IMR-90 (cell line): ENCODE results near the gene TUBA3E. TPM values are rescaled to one million over a fixed set of nuclear protein-coding genes. Genes with fewer than 3 reads are reported as not detected.

Experiments used
- ATAC-seq: fragments of 200-7000 bp; cut with Tn5 transposase; 2 replicates; pipeline ENCODE4 v1.9.1; 2020; ENCODE audit warnings: low read depth, mild to moderate bottlenecking, moderate library complexity
- BruUV-seq: library from RNA; stranded (reverse); fragments of 400-500 nt; replicated peaks from 2 replicates; lab custom pipeline; 2021; lab: Mats Ljungman, UMichigan
- CTCF ChIA-PET: fragments of 300-600 bp; formaldehyde crosslinking; extraction: SDS; loops from one replicate; lab custom pipeline; 2021; ENCODE audit warnings: antibody characterized with exemption; lab: Yijun Ruan, JAX
- POLR2A ChIA-PET: fragments of 300-600 bp; sonication (Branson Sonifier 250); formaldehyde crosslinking; loops from one replicate; lab custom pipeline; 2022; ENCODE audit warnings: antibody characterized with exemption; ENCODE audit not compliant: unreplicated experiment; lab: Charles Lee
- DNase-seq: peaks from one replicate; pipeline ENCODE4 v3.0.0; 2013
- H2AFZ ChIP-seq: replicated peaks from 2 replicates; pipeline ENCODE3; 2013; ENCODE audit warnings: low read length, mild to moderate bottlenecking; ENCODE audit not compliant: poor library complexity
- H2AK5ac ChIP-seq: 2 replicates; pipeline ENCODE4 v1.6.1; 2013; ENCODE audit warnings: low read depth, low read length, inconsistent platforms
- H2AK9ac ChIP-seq: replicated peaks from 2 replicates; pipeline ENCODE3; 2013; ENCODE audit warnings: mild to moderate bottlenecking, low read depth, low read length, moderate library complexity; ENCODE audit not compliant: poor library complexity
- H2BK120ac ChIP-seq: 2 replicates; pipeline ENCODE4 v1.6.1; 2013; ENCODE audit warnings: low read depth, low read length, inconsistent platforms
- H2BK15ac ChIP-seq: 3 replicates; pipeline ENCODE4 v1.6.1; 2013; ENCODE audit warnings: low read depth, low read length, inconsistent platforms
- H2BK20ac ChIP-seq: 2 replicates; pipeline ENCODE4 v1.6.1; 2013; ENCODE audit warnings: low read depth, mild to moderate bottlenecking, inconsistent platforms, low read length, moderate library complexity
- H2BK5ac ChIP-seq: 2 replicates; pipeline ENCODE4 v1.6.1; 2013; ENCODE audit warnings: mild to moderate bottlenecking, low read depth, low read length, inconsistent platforms; ENCODE audit not compliant: poor library complexity, severe bottlenecking
- H3K14ac ChIP-seq: replicated peaks from 2 replicates; pipeline ENCODE4 v1.6.1; 2013; ENCODE audit warnings: low read depth, low read length, inconsistent platforms
- H3K18ac ChIP-seq: 2 replicates; pipeline ENCODE4 v1.6.1; 2013; ENCODE audit warnings: low read depth, low read length, control low read depth
- H3K23ac ChIP-seq: 2 replicates; pipeline ENCODE4 v1.6.1; 2013; ENCODE audit warnings: low read depth, low read length, inconsistent platforms
- H3K27ac ChIP-seq: 2 replicates; pipeline ENCODE4 v1.5.1; 2013; ENCODE audit warnings: mild to moderate bottlenecking, control low read depth, low read length; ENCODE audit not compliant: insufficient read depth
- H3K27me3 ChIP-seq: 2 replicates; pipeline ENCODE4 v1.6.1; 2013; ENCODE audit warnings: low read length; ENCODE audit not compliant: control insufficient read depth, insufficient read depth
- H3K36me3 ChIP-seq: 2 replicates; pipeline ENCODE4 v1.6.1; 2013; ENCODE audit warnings: low read length, mixed read lengths; ENCODE audit not compliant: control insufficient read depth, insufficient read depth
- H3K4ac ChIP-seq: 2 replicates; pipeline ENCODE4 v1.6.1; 2013; ENCODE audit warnings: low read depth, low read length, inconsistent platforms
- H3K4me1 ChIP-seq: 2 replicates; pipeline ENCODE4 v1.6.1; 2013; ENCODE audit warnings: low read length, mixed read lengths; ENCODE audit not compliant: control insufficient read depth, insufficient read depth
- H3K4me2 ChIP-seq: 2 replicates; pipeline ENCODE4 v1.6.1; 2013; ENCODE audit warnings: low read depth, mild to moderate bottlenecking, control low read depth, low read length, moderate library complexity
- H3K4me3 ChIP-seq: 2 replicates; pipeline ENCODE4 v1.5.1; 2013; ENCODE audit warnings: low read depth, mild to moderate bottlenecking, control low read depth, low read length, moderate library complexity; ENCODE audit not compliant: insufficient read depth
- H3K56ac ChIP-seq: 2 replicates; pipeline ENCODE4 v1.6.1; 2013; ENCODE audit warnings: low read length, inconsistent platforms; ENCODE audit not compliant: insufficient read depth; ENCODE audit errors: extremely low read depth
- H3K79me1 ChIP-seq, 2 experiments: 2 replicates each; pipeline ENCODE4 v1.6.1; 2013; ENCODE audit warnings: low read length in 2 of 2, inconsistent platforms in 1 of 2, low read depth in 1 of 2
- H3K9ac ChIP-seq: 2 replicates; pipeline ENCODE4 v1.6.1; 2013; ENCODE audit warnings: low read depth, low read length, control low read depth
- H3K9me1 ChIP-seq: 2 replicates; pipeline ENCODE4 v1.6.1; 2013; ENCODE audit warnings: low read length, inconsistent platforms; ENCODE audit not compliant: insufficient read depth
- H3K9me3 ChIP-seq: 2 replicates; pipeline ENCODE4 v1.6.1; 2013; ENCODE audit warnings: low read length; ENCODE audit not compliant: control insufficient read depth, insufficient read depth
- H4K20me1 ChIP-seq: 2 replicates; pipeline ENCODE4 v1.6.1; 2013; ENCODE audit warnings: low read length, inconsistent platforms; ENCODE audit not compliant: insufficient read depth
- H4K5ac ChIP-seq: 2 replicates; pipeline ENCODE4 v1.6.1; 2013; ENCODE audit warnings: mild to moderate bottlenecking, low read depth, low read length, control low read depth
- H4K8ac ChIP-seq, 2 experiments: 2 replicates each; pipeline ENCODE4 v1.6.1; 2013; ENCODE audit warnings: low read depth in 2 of 2, low read length in 2 of 2, control low read depth in 1 of 2, inconsistent platforms in 1 of 2
- H4K91ac ChIP-seq: 2 replicates; pipeline ENCODE4 v1.6.1; 2013; ENCODE audit warnings: low read depth, low read length, inconsistent platforms; ENCODE audit not compliant: insufficient read depth
- BHLHE40 ChIP-seq: fragments of 150-350 bp; IDR thresholded peaks from 2 replicates; pipeline ENCODE4 v1.6.1; 2016; ENCODE audit warnings: mild to moderate bottlenecking, low read depth, low read length
- CHD1 ChIP-seq: IDR thresholded peaks from 2 replicates; pipeline ENCODE4 v1.6.1; 2012; ENCODE audit warnings: low read depth, low read length, improper control_type of control experiment
- RAD21 ChIP-seq: IDR thresholded peaks from 2 replicates; pipeline ENCODE4 v1.6.1; 2012; ENCODE audit warnings: low read length, improper control_type of control experiment
- WGBS, 2 experiments: methylation state at CpG; one replicate each; pipeline versions ENCODE4 v1.1.5 to v1.1.7; 2013; ENCODE audit warnings: missing lambda C conversion rate in 2 of 2; ENCODE audit not compliant: insufficient read length in 1 of 2; ENCODE audit errors: extremely low coverage in 2 of 2; 5-methylcytosine and 5-hydroxymethylcytosine counted together
- dilution Hi-C: fragments of 300-500 bp; cut with HindIII; formaldehyde crosslinking; loops from one replicate; pipeline ENCODE4 v1.14.3; 2018; ENCODE audit warnings: low sequenced_read_pairs; ENCODE audit not compliant: unreplicated experiment
- in situ Hi-C: fragments of 300-500 bp; cut with MboI; formaldehyde crosslinking; loops from 3 replicates; pipeline ENCODE4 v1.14.3; 2019; ENCODE audit warnings: low sequenced_read_pairs, inconsistent platforms, mixed read lengths
- intact Hi-C: fragments of 100-400 bp; cut with micrococcal nuclease; formaldehyde crosslinking; loops from 2 replicates; pipeline ENCODE4 v1.10.0; 2022
- polyA plus RNA-seq, 3 experiments: library from polyadenylated mRNA; depleted of rRNA; stranded (reverse); fragments of >200 nt; gene quantifications; 2 replicates each; pipeline ENCODE4 v1.2.3, GENCODE V29; 2012; ENCODE audit warnings: low replicate concordance in 1 of 3
- total RNA-seq: library from RNA; depleted of rRNA; stranded (reverse); fragments of >200 nt; gene quantifications from 2 replicates; pipeline ENCODE4 v1.2.3, GENCODE V29; 2012
- TF ChIP-seq, protein P1 (sequence below): fragments of 150-350 bp; IDR thresholded peaks from 2 replicates; pipeline ENCODE4 v1.6.1; 2016; ENCODE audit warnings: low read depth, mild to moderate bottlenecking, low read length, moderate library complexity, borderline replicate concordance

TUBA3E gene
- total and polyA plus RNA-seq, 2 of the 4 experiments (the other 2 are of a cell fraction), result not detected

- Histone ChIP-seq H2BK5ac (no peak overlapping the region), H3K27ac (no peak overlapping the region), H3K27me3 (no peaks in the 10 kb centered on the region), H4K20me1 (no peaks in the 10 kb centered on the region), H2BK120ac (no peak overlapping the region), H3K9ac (no peak overlapping the region), H3K18ac (no peak overlapping the region), H3K9me1 (peaks cover 3% of the 10 kb centered on the region; the same call in 1 of the 2 replicates), H3K79me1 (peaks cover 8 to 28% of the 10 kb centered on the region in 2 experiments), H3K36me3 (peaks cover 14% of the 10 kb centered on the region), H3K4me3 (no peak overlapping the region), H2AK9ac (no peak overlapping the region), H3K4me1 (peaks cover 8% of the 10 kb centered on the region), H3K9me3 (no peaks in the 10 kb centered on the region), H3K14ac (no peak overlapping the region), H2AFZ (no peak overlapping the region), H2BK15ac (no peak overlapping the region), H4K5ac (no peak overlapping the region), H3K4me2 (no peak overlapping the region), H2BK20ac (no peak overlapping the region), H2AK5ac (no peak overlapping the region), H3K56ac (no peak overlapping the region), H4K8ac (no peak overlapping the region), H3K4ac (no peak overlapping the region), H3K23ac (no peak overlapping the region), H4K91ac (no peak overlapping the region)
- dilution Hi-C loops, result no loop called here
- TF ChIP-seq BHLHE40 (no peak), RAD21 (no peak), CHD1 (no peak)
- TF ChIP-seq, protein P1, sequence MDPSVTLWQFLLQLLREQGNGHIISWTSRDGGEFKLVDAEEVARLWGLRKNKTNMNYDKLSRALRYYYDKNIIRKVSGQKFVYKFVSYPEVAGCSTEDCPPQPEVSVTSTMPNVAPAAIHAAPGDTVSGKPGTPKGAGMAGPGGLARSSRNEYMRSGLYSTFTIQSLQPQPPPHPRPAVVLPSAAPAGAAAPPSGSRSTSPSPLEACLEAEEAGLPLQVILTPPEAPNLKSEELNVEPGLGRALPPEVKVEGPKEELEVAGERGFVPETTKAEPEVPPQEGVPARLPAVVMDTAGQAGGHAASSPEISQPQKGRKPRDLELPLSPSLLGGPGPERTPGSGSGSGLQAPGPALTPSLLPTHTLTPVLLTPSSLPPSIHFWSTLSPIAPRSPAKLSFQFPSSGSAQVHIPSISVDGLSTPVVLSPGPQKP, result no peak
- ATAC-seq (no peak), DNase-seq (no peak)
- BruUV-seq, result no TSS peak
- in situ Hi-C loops, result no loop called here
- 87% methylated on average over 3 of the region's 10 CpGs; no CpG with 5 or more reads in 1 of the 2 experiments for WGBS, 2 experiments
- intact Hi-C loops, result no loop called here
- ChIA-PET POLR2A (no interaction called here), CTCF (no interaction called here)
These were observed 12.8 kb downstream of the TUBA3E start for GRCh38 chr2:130185436-130185835.
